HCT116 (cell line): ENCODE measurements around the gene SCGB3A2. TPM values are rescaled to one million over a fixed set of nuclear protein-coding genes. Genes with fewer than 3 reads are reported as not detected.
A peak's percentile ranks its signal among the peaks of the same experiment; 100 is the strongest.

Experiments
- ATAC-seq: fragments of 200-7000 bp; cut with Tn5 transposase; 2 replicates; pipeline ENCODE4 v1.9.1; 2020; ENCODE audit warnings: mild to moderate bottlenecking, moderate library complexity
- BruUV-seq: library from RNA; stranded (reverse); fragments of 400-500 nt; replicated peaks from 2 replicates; lab custom pipeline; 2021; lab: Mats Ljungman, UMichigan
- CTCF ChIA-PET: fragments of 300-600 bp; sonication (Branson Sonifier 250); formaldehyde crosslinking; loops from one replicate; lab custom pipeline; 2021; ENCODE audit warnings: antibody characterized with exemption; lab: Charles Lee
- POLR2A ChIA-PET: fragments of 300-600, 350-600 bp; sonication (Branson Sonifier 250); formaldehyde crosslinking; loops from one replicate; lab custom pipeline; 2021; ENCODE audit warnings: antibody characterized with exemption; lab: Charles Lee
- RAD21 ChIA-PET, 2 experiments: fragments of 300-600 bp; sonication (Branson Sonifier 250); formaldehyde crosslinking; loops; one replicate each; lab custom pipeline; 2023; ENCODE audit warnings: low total read pairs in 2 of 2; ENCODE audit not compliant: uncharacterized antibody in 2 of 2, unreplicated experiment in 2 of 2, low non-redundant PET in 1 of 2; lab: Charles Lee
- DNase-seq: peaks from one replicate; pipeline ENCODE4 v3.0.0-alpha.2; 2010; ENCODE audit warnings: low read depth, low spot score
- H2AFZ ChIP-seq: fragments of 200-600 bp; shearing (Covaris generic), sonication (generic); 2 replicates; pipeline ENCODE4 v1.6.1; 2017; ENCODE audit warnings: low read depth, mixed run types, mixed read lengths, antibody characterized with exemption, low read length; ENCODE audit not compliant: poor library complexity, severe bottlenecking
- H3K27ac ChIP-seq: 2 replicates; pipeline ENCODE4 v1.5.1; 2012; ENCODE audit warnings: low read depth, low read length
- H3K27me3 ChIP-seq: fragments of 200-600 bp; sonication (generic); 2 replicates; pipeline ENCODE4 v1.6.1; 2016; ENCODE audit warnings: mixed run types, low read length, mixed read lengths; ENCODE audit not compliant: insufficient read depth
- H3K36me3 ChIP-seq, 2 experiments: fragments of 200-500 bp in 1 of 2; fragments of 200-600 bp in 1 of 2; sonication (Bioruptor generic) in 1 of 2; sonication (generic) in 1 of 2; 2 replicates each; pipeline versions ENCODE4 v1.5.1 to v1.6.1; 2014 to 2016; ENCODE audit warnings: low read length in 2 of 2, inconsistent platforms in 1 of 2, mixed read lengths in 1 of 2, mixed run types in 1 of 2; ENCODE audit not compliant: insufficient read depth in 2 of 2, control insufficient read depth in 1 of 2
- H3K4me1 ChIP-seq, 2 experiments: fragments of 200-600 bp in 1 of 2; sonication (generic) in 1 of 2; 2 replicates each; pipeline versions ENCODE4 v1.5.1 to v1.6.1; 2012 to 2017; ENCODE audit warnings: low read length in 2 of 2, inconsistent platforms in 1 of 2, mild to moderate bottlenecking in 1 of 2, mixed read lengths in 1 of 2, mixed run types in 1 of 2, moderate library complexity in 1 of 2; ENCODE audit not compliant: insufficient read depth in 2 of 2, control insufficient read depth in 1 of 2
- H3K4me2 ChIP-seq: fragments of 200-600 bp; sonication (generic); 2 replicates; pipeline ENCODE4 v1.6.1; 2017; ENCODE audit warnings: mixed run types, low read length, mixed read lengths
- H3K4me3 ChIP-seq, 2 experiments: fragments of 200-600 bp in 1 of 2; sonication (generic) in 1 of 2; replicated peaks in 1 of 2; 2 replicates each; pipeline ENCODE4 v1.5.1; 2011 to 2016; ENCODE audit warnings: low read length in 2 of 2, control low read depth in 1 of 2, low read depth in 1 of 2, mild to moderate bottlenecking in 1 of 2, mixed read lengths in 1 of 2, mixed run types in 1 of 2
- H3K79me2 ChIP-seq: fragments of 200-600 bp; sonication (generic); 2 replicates; pipeline ENCODE4 v1.6.1; 2017; ENCODE audit warnings: mild to moderate bottlenecking, mixed run types, low read length, moderate library complexity, mixed read lengths; ENCODE audit not compliant: insufficient read depth
- H3K9ac ChIP-seq: fragments of 200-600 bp; sonication (generic); 2 replicates; pipeline ENCODE4 v1.6.1; 2016; ENCODE audit warnings: low read length, mixed read lengths
- H3K9me2 ChIP-seq: fragments of 200-600 bp; sonication (generic), shearing (Covaris generic); 2 replicates; pipeline ENCODE4 v1.6.1; 2017; ENCODE audit warnings: mixed run types, mild to moderate bottlenecking, moderate library complexity; ENCODE audit not compliant: insufficient read depth
- H3K9me3 ChIP-seq, 2 experiments: fragments of 200-500 bp in 1 of 2; fragments of 200-600 bp in 1 of 2; sonication (Bioruptor generic) in 1 of 2; sonication (generic) in 1 of 2; 2 replicates each; pipeline ENCODE4 v1.6.1; 2014 to 2017; ENCODE audit warnings: low read length in 2 of 2, mixed read lengths in 2 of 2, inconsistent platforms in 1 of 2, low read depth in 1 of 2, mild to moderate bottlenecking in 1 of 2, mixed run types in 1 of 2, moderate library complexity in 1 of 2; ENCODE audit not compliant: control insufficient read depth in 1 of 2, insufficient read depth in 1 of 2
- H4K20me1 ChIP-seq: fragments of 200-600 bp; sonication (generic), shearing (Covaris generic); 2 replicates; pipeline ENCODE4 v1.6.1; 2017; ENCODE audit warnings: mixed run types, mild to moderate bottlenecking, moderate library complexity; ENCODE audit not compliant: insufficient read depth
- CTCF ChIP-seq, 3 experiments: fragments of 200-600 bp in 1 of 3; sonication (generic) in 1 of 3; IDR thresholded peaks in 2 of 3; conservative IDR thresholded peaks in 1 of 3; 2 replicates each; pipeline ENCODE4 v1.5.1; 2012 to 2017; ENCODE audit warnings: low read depth in 2 of 3, low read length in 2 of 3, antibody characterized with exemption in 1 of 3, borderline replicate concordance in 1 of 3, control low read depth in 1 of 3, mild to moderate bottlenecking in 1 of 3, mixed read lengths in 1 of 3, mixed run types in 1 of 3, moderate library complexity in 1 of 3; ENCODE audit not compliant: insufficient read depth in 1 of 3
- ELF1 ChIP-seq: IDR thresholded peaks from 2 replicates; pipeline ENCODE4 v1.6.1; 2012; ENCODE audit warnings: low read depth, borderline replicate concordance
- FOSL1 ChIP-seq: IDR thresholded peaks from 2 replicates; pipeline ENCODE4 v1.6.1; 2012; ENCODE audit warnings: low read depth
- MAX ChIP-seq: IDR thresholded peaks from 2 replicates; pipeline ENCODE4 v1.6.1; 2012
- RAD21 ChIP-seq: IDR thresholded peaks from 2 replicates; pipeline ENCODE4 v1.6.1; 2012; ENCODE audit warnings: low read depth, mild to moderate bottlenecking
- REST ChIP-seq: IDR thresholded peaks from 2 replicates; pipeline ENCODE4 v1.6.1; 2012; ENCODE audit warnings: low read depth
- SIN3A ChIP-seq: IDR thresholded peaks from 2 replicates; pipeline ENCODE4 v1.6.1; 2012; ENCODE audit warnings: low read depth
- SP1 ChIP-seq: IDR thresholded peaks from 2 replicates; pipeline ENCODE4 v1.6.1; 2012; ENCODE audit warnings: low read depth
- SRF ChIP-seq: IDR thresholded peaks from 2 replicates; pipeline ENCODE4 v1.6.1; 2012; ENCODE audit warnings: low read depth
- ZFX ChIP-seq: fragments of 450-650 bp; IDR thresholded peaks from 2 replicates; pipeline ENCODE4 v1.6.1; 2017
- intact Hi-C: fragments of 100-400 bp; cut with micrococcal nuclease; formaldehyde crosslinking; loops from 2 replicates; pipeline ENCODE4 v1.10.0; 2022
- total RNA-seq: library from RNA; stranded (reverse); gene quantifications from one replicate; pipeline ENCODE4 v1.2.1, GENCODE V29; 2021; ENCODE audit not compliant: unreplicated experiment

SCGB3A2 gene
- total RNA-seq, 1 experiment from 2014 or later, result not detected

- H3K9me2 ChIP-seq, result no peaks in the 10 kb centered on the region
- H2AFZ ChIP-seq, result no peak overlapping the region
- H3K79me2 ChIP-seq, result no peaks in the 10 kb centered on the region
- H3K9ac ChIP-seq, result no peak overlapping the region
- H3K36me3 ChIP-seq, result no peaks in the 10 kb centered on the region
- H3K27ac ChIP-seq, result no peak overlapping the region
- RAD21 ChIA-PET, result no interaction called here
- H4K20me1 ChIP-seq, result no peaks in the 10 kb centered on the region
- peak; percentile 12 for DNase-seq
- no peaks in the 10 kb centered on the region for H3K4me1 ChIP-seq
- POLR2A ChIA-PET, result no interaction called here
- intact Hi-C loops, result loop anchor here (1.0 kb wide), 1 partner anchor 48 kb away; no protein-coding TSS in a partner anchor
- no peak overlapping the region for H3K4me3 ChIP-seq
- peaks cover 13% of the 10 kb centered on the region; the same call in 1 of the 2 replicates for H3K27me3 ChIP-seq
- ATAC-seq, result peak; percentile 57
- CTCF ChIA-PET, result interaction anchor here (0.6 to 1.5 kb wide), 8 partner anchors 9 to 844 kb away, joined by 3 to 24 read pairs (median 4); no protein-coding TSS in a partner anchor
- no TSS peak for BruUV-seq
- TF ChIP-seq RAD21, result peak; percentile 64
- no peak for TF ChIP-seq REST
- no peak for TF ChIP-seq SIN3A
- no peak for TF ChIP-seq SP1
- TF ChIP-seq CTCF (IDR thresholded peaks at IDR 0.05 in 2 of 3, conservative IDR thresholded peaks at IDR 0.05 in 1 of 3; ENCODE audit: borderline replicate concordance in 1 of 3, insufficient read depth in 1 of 3, low read depth in 2 of 3, low read length in 2 of 3), result peak; percentile 45 to 71 (median 70); a peak in 5 of 6 replicates
- no peak for TF ChIP-seq MAX
- TF ChIP-seq SRF, result no peak
- TF ChIP-seq ZFX, result no peak
- TF ChIP-seq FOSL1, result no peak
- TF ChIP-seq ELF1, result no peak
- no peaks in the 10 kb centered on the region for H3K9me3 ChIP-seq
- H3K4me2 ChIP-seq, result no peak overlapping the region
Measured at GRCh38 chr5:147887026-147887627, 8.6 kb downstream of the SCGB3A2 start.
